Limb (tissue), 2 donors: ENCODE data around the gene GPR15LG.
"Not testable (repeated sequence)": the region's sequence is repeated elsewhere in the genome, so short reads cannot be mapped to it uniquely, and the experiment has no call there.

Experiments used
- DNase-seq, 2 donors: peaks; one replicate each; pipeline ENCODE4 v3.0.0-alpha.2; 2016; ENCODE audit errors: extremely low spot score in 2 of 2

Gene GPR15LG

GRCh38 chr10:84164442-84164841 is 9.2 kb upstream of the GPR15LG start:
- DNase-seq: no peak

- DNase-seq: no peak
These were observed 6.8 kb upstream of the GPR15LG start for GRCh38 chr10:84166620-84167288.

DNA sequence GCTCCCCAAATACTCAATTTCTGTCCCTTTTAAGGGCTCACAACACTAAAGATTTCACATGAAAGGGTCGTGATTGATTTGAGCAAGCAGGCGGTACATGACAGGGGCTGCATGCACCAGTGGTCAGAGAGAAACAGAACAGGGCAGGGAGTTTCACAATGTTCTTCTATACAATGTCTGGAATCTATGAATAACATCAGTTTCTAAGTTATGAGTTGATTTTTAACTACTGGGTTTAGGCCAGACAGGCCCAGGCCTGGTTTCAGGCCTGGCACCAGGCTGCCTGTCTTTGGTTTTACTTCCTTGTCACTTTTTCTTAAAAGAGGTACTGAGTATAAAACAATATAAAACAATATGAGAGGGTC is 6.3 kb upstream of the GPR15LG start:
- DNase-seq: not testable (repeated sequence)

DNA sequence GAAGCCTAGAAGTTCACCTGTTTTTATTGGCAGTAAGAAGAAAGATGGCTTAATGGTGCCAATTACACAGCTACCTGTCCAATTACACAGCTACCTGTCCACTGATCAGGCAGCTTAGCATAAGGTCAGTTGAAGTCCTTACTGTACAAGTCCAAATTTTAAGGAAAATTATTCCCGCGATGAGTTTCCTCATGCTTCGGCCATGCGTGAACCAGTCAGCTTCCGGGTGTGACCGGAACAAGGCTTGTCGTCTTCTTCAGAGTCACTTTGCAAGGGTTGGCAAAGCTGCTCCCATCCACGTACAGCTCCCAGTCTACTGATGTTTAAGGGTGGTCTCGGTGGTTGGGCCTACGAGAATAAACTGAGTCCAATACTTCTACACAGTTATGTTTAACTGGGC is 5.2 kb upstream of the GPR15LG start:
- DNase-seq: not testable (repeated sequence)

- DNase-seq: not testable (repeated sequence)
These were observed 2.4 kb upstream of the GPR15LG start for GRCh38 chr10:84171237-84171636.

- not testable (repeated sequence) for DNase-seq
These were observed 1.7 kb upstream of the GPR15LG start for GRCh38 chr10:84171700-84172466.

GRCh38 chr10:84172467-84173356 is 889 bp upstream of the GPR15LG start:
- no peak for DNase-seq

GRCh38 chr10:84175436-84175835 is 1.8 kb downstream of the GPR15LG start:
- DNase-seq: no peak

- no peak for DNase-seq
These were observed 2.8 kb downstream of the GPR15LG start for GRCh38 chr10:84176351-84176750.

DNA sequence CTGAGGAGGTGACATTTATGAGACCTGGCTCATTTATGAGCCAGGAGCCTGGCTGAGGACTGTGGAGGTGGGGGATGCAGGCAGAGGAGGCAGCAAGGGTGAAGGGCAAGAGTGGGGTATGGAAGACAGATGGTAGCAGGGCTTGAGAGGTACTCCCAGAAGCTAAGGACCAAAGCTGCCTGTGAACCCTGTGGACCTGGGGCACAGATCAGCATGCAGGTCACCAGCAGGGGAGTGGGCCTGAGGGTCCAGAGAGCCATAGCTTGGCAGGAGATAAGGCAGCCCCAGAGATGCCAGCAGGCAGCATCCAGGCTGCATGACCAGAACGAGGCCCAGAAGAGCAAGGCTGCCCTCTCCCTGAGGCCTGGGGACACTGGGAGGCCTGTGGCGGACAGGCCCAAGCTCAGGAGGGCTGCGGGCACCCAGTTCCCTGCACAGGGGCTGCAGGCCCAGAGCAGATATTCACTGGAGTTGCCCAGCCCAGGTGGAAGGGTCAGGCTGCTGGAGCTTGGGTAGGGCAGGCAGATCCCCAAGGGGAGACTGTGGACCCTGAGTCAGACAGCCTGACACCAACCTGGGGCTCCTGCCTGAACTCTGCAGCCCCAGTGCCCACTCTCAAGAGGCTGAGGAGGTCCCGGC is 3.4 kb downstream of the GPR15LG start:
- DNase-seq: no peak

- DNase-seq: no peak
These were observed 4.0 kb downstream of the GPR15LG start for GRCh38 chr10:84177541-84178141.

DNA sequence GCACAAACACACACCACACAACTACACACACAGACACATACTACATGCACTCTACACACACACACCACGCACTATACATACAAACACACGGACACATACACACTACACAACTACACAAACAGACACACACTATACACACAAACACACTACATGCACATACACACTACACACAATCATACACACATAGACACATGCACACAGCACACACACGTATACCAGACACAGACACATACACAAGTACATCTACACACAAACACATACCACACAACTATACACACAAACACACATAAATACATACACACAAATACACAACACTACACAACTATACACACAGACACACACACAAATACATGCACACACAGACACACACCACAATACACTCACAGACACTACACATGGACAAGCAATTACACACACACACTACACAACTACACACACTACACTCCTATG is 4.6 kb downstream of the GPR15LG start:
- no peak for DNase-seq

GRCh38 chr10:84179059-84179710 is 5.6 kb downstream of the GPR15LG start:
- no peak for DNase-seq

GRCh38 chr10:84180386-84180785 is 6.8 kb downstream of the GPR15LG start:
- not testable (repeated sequence) for DNase-seq

DNA sequence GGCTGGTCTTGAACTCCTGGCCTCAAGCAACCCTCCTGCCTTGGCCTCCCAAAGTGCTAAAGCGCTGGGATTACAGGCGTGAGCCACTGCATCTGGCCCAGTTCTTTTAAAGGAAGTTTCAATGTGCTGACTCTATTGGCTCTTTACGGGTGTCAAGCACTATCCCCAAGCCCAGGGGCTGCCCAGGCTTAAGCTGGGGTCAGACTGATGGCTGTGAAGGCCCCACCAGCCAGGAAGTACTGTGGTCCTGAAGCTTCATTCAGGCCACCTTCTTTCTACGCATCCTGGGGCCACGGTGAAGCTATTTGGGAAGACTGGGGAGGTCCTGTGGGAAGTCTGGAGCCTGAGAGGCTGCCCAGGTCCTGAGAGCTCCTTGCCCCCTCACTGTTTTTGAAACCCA is 8.0 kb downstream of the GPR15LG start:
- no peak for DNase-seq

GRCh38 chr10:84184517-84184916 is 10.9 kb downstream of the GPR15LG start:
- DNase-seq: no peak

GRCh38 chr10:84185526-84186175 is 12.1 kb downstream of the GPR15LG start:
- no peak for DNase-seq

DNA sequence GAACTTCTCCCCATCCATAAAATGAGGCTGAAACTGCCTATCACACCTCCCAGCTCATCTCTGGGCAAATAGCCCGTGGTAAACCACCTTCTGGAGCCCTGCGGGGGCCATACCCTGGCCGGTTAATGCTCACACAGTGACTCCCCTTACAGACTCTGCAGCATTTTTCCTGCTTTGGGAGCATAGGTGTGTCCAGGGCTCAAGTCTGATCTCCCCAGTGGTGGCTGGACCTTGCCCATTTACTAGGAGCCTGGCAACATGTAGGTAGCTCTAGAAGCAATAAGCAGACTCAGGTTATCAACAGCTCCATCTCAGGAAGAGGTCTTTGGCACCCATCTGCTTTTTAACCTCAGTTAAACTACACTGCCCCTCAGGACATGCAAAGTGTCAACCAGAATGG is 15.2 kb downstream of the GPR15LG start:
- DNase-seq: no peak

DNA sequence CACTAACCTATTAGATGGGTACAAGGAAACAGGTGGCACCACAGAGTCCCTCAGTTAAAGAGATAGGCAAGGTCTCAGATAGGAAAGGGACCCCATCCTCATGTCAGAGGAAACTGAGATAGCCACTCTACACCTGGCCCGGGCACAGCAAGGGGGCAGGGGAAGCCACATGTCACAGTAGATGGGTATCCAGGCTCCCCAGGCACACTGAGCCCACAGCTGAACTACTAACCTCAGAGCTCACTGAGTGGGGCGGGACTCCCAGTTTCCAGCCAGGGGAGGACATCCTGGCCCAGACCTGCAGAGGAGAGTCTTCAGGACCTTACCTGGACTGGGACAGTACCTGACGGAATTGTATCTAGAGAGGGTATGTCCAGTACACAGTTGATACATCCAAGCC is 17.0 kb downstream of the GPR15LG start:
- DNase-seq: no peak

- no peak for DNase-seq
These were observed 17.5 kb downstream of the GPR15LG start for GRCh38 chr10:84191106-84191505.
